Loucy (cell line): ENCODE data around the gene GPR107.

Source experiments
- H2AFZ ChIP-seq: fragments of 200-600 bp; sonication (generic); 2 replicates; pipeline ENCODE4 v1.6.0; 2016; ENCODE audit warnings: antibody characterized with exemption, mild to moderate bottlenecking, low read length, moderate library complexity
- H3F3A ChIP-seq: fragments of 200-600 bp; 2 replicates; pipeline ENCODE4 v1.6.0; 2016; ENCODE audit warnings: antibody characterized with exemption, low read depth, mild to moderate bottlenecking
- H3K27me3 ChIP-seq: fragments of 200-600 bp; sonication (generic); 2 replicates; pipeline ENCODE4 v1.6.1; 2014; ENCODE audit warnings: low read length, mild to moderate bottlenecking; ENCODE audit not compliant: insufficient read depth, poor library complexity, severe bottlenecking
- H3K36me3 ChIP-seq: fragments of 200-600 bp; sonication (generic); 2 replicates; pipeline ENCODE4 v1.6.1; 2016; ENCODE audit warnings: low read length; ENCODE audit not compliant: insufficient read depth
- H3K4me1 ChIP-seq: fragments of 200-600 bp; sonication (generic); 2 replicates; pipeline ENCODE4 v1.5.1; 2014; ENCODE audit warnings: low read length, mild to moderate bottlenecking; ENCODE audit not compliant: insufficient read depth, poor library complexity, severe bottlenecking
- H3K4me2 ChIP-seq: fragments of 200-600 bp; sonication (generic); 2 replicates; pipeline ENCODE4 v1.6.0; 2014; ENCODE audit warnings: antibody characterized with exemption, low read length, low read depth, mild to moderate bottlenecking; ENCODE audit not compliant: poor library complexity, severe bottlenecking
- H3K4me3 ChIP-seq: fragments of 200-600 bp; sonication (generic); 2 replicates; pipeline ENCODE4 v1.5.1; 2014; ENCODE audit warnings: low read length, mild to moderate bottlenecking, mixed read lengths; ENCODE audit not compliant: poor library complexity, severe bottlenecking
- H3K79me2 ChIP-seq: fragments of 200-600 bp; sonication (generic); 2 replicates; pipeline ENCODE4 v1.6.1; 2014; ENCODE audit warnings: low read length; ENCODE audit not compliant: insufficient read depth
- H3K9ac ChIP-seq: fragments of 200-600 bp; sonication (generic); 2 replicates; pipeline ENCODE4 v1.6.0; 2014; ENCODE audit warnings: mild to moderate bottlenecking, low read depth, low read length, moderate library complexity; ENCODE audit not compliant: poor library complexity, severe bottlenecking
- H3K9me2 ChIP-seq: fragments of 200-600 bp; sonication (generic); replicated peaks from 2 replicates; pipeline ENCODE4 v1.6.1; 2016; ENCODE audit warnings: low read depth, low read length, mixed read lengths
- H3K9me3 ChIP-seq: fragments of 200-600 bp; sonication (generic); 2 replicates; pipeline ENCODE4 v1.6.1; 2014; ENCODE audit warnings: mild to moderate bottlenecking, antibody characterized with exemption, low read length, low read depth; ENCODE audit not compliant: insufficient read depth
- H4K20me1 ChIP-seq: fragments of 200-600 bp; sonication (generic); 2 replicates; pipeline ENCODE4 v1.6.0; 2014; ENCODE audit warnings: antibody characterized with exemption, low read length, mild to moderate bottlenecking; ENCODE audit not compliant: insufficient read depth, poor library complexity, severe bottlenecking
- EZH2phosphoT487 ChIP-seq: fragments of 200-600 bp; IDR thresholded peaks from 2 replicates; pipeline ENCODE4 v1.6.1; 2018; ENCODE audit warnings: antibody characterized with exemption, mild to moderate bottlenecking, moderate library complexity, borderline replicate concordance
- TF ChIP-seq, protein P1 (sequence below): fragments of 200-600 bp; sonication (generic); conservative IDR thresholded peaks from 2 replicates; pipeline ENCODE4 v1.5.1; 2014; ENCODE audit warnings: mild to moderate bottlenecking, antibody characterized with exemption, low read length

GPR107 gene

DNA sequence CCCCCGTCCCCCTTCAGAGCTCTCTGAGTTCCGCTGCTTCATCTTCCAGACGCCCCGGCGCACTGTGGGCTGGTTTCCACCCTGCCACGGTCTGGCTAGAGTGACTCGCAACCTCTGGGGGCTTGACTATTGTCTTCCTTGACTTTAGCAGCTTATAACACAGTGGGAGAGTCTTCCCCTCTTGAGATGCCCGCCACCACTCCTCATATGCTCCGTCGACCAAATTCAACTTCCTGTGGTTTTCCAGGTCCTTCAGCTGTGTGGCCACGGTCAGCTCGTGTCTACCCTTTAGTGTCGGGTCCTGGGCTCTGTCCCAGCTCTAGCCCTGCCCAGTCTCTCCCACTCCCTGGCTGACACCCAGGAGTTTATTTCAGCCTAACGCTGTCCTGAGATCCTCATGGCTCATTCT lies 90.3 kb downstream of the GPR107 start:
- Histone ChIP-seq H3K9me2 (no peaks in the 10 kb centered on the region), H3K4me2 (no peak overlapping the region), H3K9me3 (no peaks in the 10 kb centered on the region), H3K79me2 (no peaks in the 10 kb centered on the region), H3K4me3 (no peak overlapping the region), H3K4me1 (peaks cover under 1% of the 10 kb centered on the region), H4K20me1 (no peaks in the 10 kb centered on the region), H3K27me3 (no peaks in the 10 kb centered on the region), H2AFZ (no peak overlapping the region), H3K36me3 (no peaks in the 10 kb centered on the region), H3K9ac (no peak overlapping the region), H3F3A (no peaks in the 10 kb centered on the region)
- TF ChIP-seq, protein P1, sequence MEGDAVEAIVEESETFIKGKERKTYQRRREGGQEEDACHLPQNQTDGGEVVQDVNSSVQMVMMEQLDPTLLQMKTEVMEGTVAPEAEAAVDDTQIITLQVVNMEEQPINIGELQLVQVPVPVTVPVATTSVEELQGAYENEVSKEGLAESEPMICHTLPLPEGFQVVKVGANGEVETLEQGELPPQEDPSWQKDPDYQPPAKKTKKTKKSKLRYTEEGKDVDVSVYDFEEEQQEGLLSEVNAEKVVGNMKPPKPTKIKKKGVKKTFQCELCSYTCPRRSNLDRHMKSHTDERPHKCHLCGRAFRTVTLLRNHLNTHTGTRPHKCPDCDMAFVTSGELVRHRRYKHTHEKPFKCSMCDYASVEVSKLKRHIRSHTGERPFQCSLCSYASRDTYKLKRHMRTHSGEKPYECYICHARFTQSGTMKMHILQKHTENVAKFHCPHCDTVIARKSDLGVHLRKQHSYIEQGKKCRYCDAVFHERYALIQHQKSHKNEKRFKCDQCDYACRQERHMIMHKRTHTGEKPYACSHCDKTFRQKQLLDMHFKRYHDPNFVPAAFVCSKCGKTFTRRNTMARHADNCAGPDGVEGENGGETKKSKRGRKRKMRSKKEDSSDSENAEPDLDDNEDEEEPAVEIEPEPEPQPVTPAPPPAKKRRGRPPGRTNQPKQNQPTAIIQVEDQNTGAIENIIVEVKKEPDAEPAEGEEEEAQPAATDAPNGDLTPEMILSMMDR: no peak
- no peak for TF ChIP-seq EZH2phosphoT487

DNA sequence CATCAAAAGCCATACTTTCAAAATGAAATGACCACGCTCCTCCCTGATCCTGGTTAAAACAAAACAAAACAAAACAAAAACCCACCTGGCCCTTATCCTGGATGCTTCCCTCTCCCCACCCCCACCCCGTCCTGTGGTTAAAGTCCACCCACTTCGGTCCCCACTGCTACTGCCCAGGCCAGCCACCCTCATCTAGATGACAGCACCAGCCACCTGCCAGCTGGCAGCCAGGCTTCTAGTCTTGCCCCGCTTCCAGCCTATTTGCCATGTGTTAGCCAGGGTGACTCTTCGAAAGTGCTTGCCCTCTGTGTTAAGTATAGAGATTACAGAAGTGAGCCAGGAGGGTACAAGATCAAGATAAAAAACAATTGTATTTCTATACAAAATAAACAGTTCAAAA lies 91.0 kb downstream of the GPR107 start:
- H3K9me2 ChIP-seq: no peaks in the 10 kb centered on the region

DNA sequence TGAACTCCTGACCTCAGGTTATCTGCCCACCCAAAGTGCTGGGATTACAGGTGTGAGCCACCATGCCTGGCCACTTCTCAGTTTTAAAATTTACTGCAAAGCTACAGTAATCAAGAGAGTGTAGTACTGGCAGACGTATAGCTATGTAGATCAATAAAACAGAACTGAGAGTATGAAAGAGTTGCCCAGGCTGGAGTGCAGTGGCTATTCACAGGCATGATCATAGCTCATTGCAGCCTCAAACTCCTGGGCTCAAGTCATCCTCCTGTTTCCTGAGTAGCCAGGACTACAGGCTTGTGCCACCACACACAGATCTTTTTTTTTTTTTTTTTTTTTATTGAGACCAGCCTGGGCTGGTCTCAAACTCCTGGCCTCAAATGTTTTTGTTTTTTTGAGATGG lies 92.0 kb downstream of the GPR107 start:
- H3K4me2 ChIP-seq: no peak overlapping the region
- H3K4me3 ChIP-seq: no peak overlapping the region
- no peaks in the 10 kb centered on the region for H3K4me1 ChIP-seq
- H2AFZ ChIP-seq: no peak overlapping the region
- H4K20me1 ChIP-seq: no peaks in the 10 kb centered on the region
- H3K9me3 ChIP-seq: no peaks in the 10 kb centered on the region
- no peaks in the 10 kb centered on the region for H3K9me2 ChIP-seq
- no peaks in the 10 kb centered on the region for H3K36me3 ChIP-seq
- H3K27me3 ChIP-seq: no peaks in the 10 kb centered on the region
- TF ChIP-seq, protein P1: no peak
- no peak for TF ChIP-seq EZH2phosphoT487
- H3K79me2 ChIP-seq: no peaks in the 10 kb centered on the region
- no peaks in the 10 kb centered on the region for H3F3A ChIP-seq
- H3K9ac ChIP-seq: no peak overlapping the region

More for the DNA sequence above, 91.0 kb downstream of the GPR107 start:
- H3K4me3 ChIP-seq: no peak overlapping the region
- TF ChIP-seq, protein P1: no peak
- no peak for TF ChIP-seq EZH2phosphoT487
- H3K4me2 ChIP-seq: no peak overlapping the region
- H2AFZ ChIP-seq: no peak overlapping the region
- H3F3A ChIP-seq: no peaks in the 10 kb centered on the region
- no peaks in the 10 kb centered on the region for H3K79me2 ChIP-seq
- no peaks in the 10 kb centered on the region for H3K4me1 ChIP-seq
- no peaks in the 10 kb centered on the region for H3K27me3 ChIP-seq
- H3K9me3 ChIP-seq: no peaks in the 10 kb centered on the region
- no peaks in the 10 kb centered on the region for H4K20me1 ChIP-seq
- no peaks in the 10 kb centered on the region for H3K36me3 ChIP-seq
- H3K9ac ChIP-seq: no peak overlapping the region
